GM19240 (cell line): ENCODE measurements around the gene STYXL2.

ENCODE experiments used
- DNase-seq: peaks from one replicate; pipeline ENCODE4 v3.0.0; 2011; ENCODE audit warnings: low spot score; ENCODE audit not compliant: insufficient read length

The STYXL2 gene

DNA sequence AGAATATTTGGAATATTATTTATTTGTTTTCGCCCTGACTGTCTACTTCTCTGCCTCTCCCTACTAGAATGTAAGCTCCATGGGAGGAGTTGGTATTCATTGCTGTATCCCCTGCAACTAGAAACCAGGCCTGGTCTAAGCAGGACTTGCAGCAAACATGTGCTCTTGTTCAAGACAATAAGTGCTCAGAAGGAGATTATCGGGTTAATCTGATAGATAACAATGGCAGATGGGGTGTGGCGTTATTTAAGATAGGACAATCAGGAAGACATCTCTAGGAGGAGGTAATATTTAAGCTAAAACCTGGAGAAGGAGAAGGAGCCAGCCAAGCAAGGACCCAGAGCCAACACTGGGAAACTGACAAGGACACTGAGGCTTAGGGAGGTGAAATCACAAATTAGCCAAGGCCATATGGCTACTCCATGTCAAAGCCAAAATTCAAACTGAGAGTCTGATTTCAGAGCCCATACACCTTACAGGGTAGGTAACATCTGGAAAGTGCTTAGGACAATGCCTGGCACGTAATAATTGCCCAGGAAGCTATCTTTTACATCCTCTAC lies 41.5 kb downstream of the STYXL2 start:
- DNase-seq, result no peak

DNA sequence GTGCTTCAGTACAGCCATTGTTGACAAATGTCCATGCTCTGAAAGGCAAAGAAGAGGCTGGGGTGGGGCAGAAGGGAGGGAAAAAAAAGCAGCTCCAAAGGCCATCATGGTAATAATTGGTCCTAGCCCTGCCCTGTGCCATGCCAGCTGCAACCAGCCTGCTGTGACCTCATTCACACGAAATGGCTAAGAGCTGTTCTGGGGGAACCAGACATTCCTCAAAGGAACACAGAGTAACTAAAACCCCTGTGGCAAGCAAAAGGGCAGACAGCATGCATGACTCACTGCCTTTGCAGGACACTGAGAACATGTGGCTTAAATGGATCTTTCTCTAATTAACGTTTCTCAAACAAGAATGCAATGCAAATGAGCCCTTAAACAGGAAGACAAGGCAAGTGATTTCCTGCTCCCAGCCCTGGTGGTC lies 42.3 kb downstream of the STYXL2 start:
- no peak for DNase-seq

DNA sequence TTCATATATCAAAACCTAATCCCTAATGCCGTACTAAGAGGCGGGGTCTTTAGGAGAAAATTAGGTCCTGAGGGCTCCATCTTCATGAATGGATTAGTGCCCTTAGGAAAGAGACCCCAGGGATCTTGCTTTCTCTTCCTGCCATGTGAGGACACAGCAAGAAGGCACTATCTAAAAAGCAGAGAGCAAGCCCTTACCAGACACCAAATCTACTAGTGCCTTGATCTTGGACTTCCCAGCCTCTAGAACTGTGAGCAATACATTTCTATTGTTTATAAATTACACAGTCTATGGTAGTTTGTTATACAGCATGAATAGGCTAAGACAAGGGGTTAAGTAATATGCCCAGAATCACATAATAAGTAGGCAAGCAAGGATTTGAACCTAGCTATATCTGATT lies 42.9 kb downstream of the STYXL2 start:
- no peak for DNase-seq

DNA sequence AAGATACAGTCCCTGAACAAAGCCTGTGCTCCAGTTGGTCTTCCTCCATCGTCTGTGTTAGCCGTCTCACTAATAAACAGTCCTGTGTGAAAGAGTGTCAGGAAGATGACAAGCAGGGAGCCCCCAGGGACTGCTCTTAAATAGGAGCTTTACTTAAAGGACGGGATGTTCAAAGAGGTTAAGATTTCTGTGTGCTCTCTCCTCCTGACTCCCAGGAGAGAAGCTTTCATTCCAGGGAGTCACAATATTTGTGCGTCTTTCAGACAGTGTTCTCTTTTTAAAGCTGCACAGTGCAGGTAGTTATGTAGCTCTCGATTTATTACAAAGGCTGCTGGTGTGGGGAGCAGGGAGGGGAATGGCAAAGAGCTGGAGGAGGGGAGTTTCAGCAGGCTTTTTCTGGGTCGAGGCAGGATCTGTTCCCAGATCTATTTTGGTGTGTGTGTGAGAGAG lies 43.5 kb downstream of the STYXL2 start:
- no peak for DNase-seq

DNA sequence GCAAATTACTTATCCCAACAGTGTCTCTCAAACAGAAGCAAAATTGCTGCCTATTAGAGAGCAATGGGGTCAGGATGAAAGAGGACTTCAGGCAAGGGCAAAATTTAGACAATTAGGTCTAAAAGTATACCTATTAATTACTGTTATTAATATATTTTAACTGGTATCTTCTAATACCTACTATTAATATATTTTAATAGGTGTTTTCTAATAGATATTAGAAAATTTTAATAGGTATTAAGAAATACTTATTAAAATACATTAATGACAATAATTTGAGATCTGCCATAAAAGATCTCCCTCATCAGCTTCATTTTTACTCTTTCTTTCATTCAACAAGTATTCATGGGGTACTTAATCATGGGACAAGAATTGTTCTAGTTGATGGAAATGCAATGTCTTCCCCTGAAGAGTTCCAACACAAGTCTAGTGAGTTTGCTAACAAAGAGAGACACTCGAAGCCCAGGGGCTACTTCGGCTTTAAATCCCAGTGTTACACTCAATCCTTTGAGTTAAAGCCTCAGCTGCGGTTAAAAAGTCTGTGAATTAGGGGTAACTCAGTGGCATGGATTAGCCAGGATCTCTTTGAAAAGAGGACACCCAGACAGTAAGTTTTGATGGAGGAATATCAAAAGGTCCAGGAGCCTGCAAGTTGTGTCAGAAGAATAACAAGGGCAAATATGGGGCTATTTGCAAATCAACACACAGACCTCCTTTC lies 44.1 kb downstream of the STYXL2 start:
- DNase-seq, result no peak

DNA sequence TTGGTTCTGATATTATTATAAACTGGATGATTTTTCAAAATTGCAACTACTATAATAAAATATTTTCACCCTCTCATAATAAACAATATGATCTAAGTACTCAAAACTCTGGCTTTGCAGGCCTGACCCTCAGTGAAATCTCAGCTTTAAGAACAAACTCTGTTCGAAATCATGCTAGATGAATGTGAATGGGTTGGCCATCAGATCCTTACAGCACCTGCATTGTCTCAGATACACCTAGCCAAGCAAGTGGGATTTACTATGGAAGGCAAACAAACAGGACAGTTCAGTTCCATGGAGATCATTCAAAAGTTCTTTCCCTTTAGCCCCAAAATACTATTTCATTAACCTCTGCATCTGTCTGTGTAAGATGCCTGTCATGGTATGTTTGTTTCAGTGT lies 44.8 kb downstream of the STYXL2 start:
- no peak for DNase-seq

DNA sequence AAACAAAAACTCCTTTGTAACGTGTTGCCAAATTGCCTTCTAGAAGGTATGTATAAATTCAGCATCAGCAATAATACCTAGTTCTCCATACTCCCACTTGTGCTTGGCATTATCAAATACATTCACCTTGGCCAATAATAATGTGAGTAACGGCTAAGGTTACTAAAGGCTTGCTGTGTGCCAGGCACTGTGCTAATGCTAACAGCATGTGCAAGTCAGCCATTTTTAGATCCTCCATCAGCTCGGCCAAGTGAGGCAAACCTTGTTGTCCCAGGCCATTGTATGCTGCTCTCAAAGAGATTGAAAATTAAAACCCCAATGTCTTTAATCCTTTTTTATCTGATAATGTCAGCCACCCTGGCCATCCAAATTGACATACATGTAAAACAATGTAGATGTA lies 48.1 kb downstream of the STYXL2 start:
- no peak for DNase-seq
